Prostate gland (tissue), 2 donors: ENCODE data around the gene TMEM109. TPM values are rescaled to one million over a fixed set of nuclear protein-coding genes. Genes with fewer than 3 reads are reported as not detected.

Experiments used
- DNase-seq: peaks from one replicate; pipeline ENCODE4 v3.0.0-alpha.2; 2019; ENCODE audit warnings: low spot score
- H3K27ac ChIP-seq, 2 donors: fragments of 200-600 bp; sonication (generic); 2 replicates each; pipeline ENCODE4 v1.5.1; 2017 to 2019
- H3K27me3 ChIP-seq: fragments of 200-600 bp; sonication (generic); replicated peaks from 2 replicates; pipeline ENCODE4 v1.5.1; 2019; ENCODE audit not compliant: insufficient read depth
- H3K36me3 ChIP-seq, 2 donors: fragments of 200-600 bp; sonication (generic); 1 replicate in 1 of 2; 2 replicates in 1 of 2; pipeline versions ENCODE4 v1.5.1 to v1.8.1; 2017 to 2019
- H3K4me1 ChIP-seq: fragments of 200-600 bp; sonication (generic); replicated peaks from 2 replicates; pipeline ENCODE4 v1.5.1; 2019
- H3K4me3 ChIP-seq, 2 donors: fragments of 200-600 bp; sonication (generic); 2 replicates each; pipeline ENCODE4 v1.5.1; 2017 to 2019
- H3K9me3 ChIP-seq: fragments of 200-600 bp; sonication (generic); 2 replicates; pipeline ENCODE4 v1.5.1; 2017
- CTCF ChIP-seq, 4 experiments: fragments of 200-600 bp in 2 of 4; fragments of 450-650 bp in 2 of 4; sonication (generic) in 2 of 4; IDR thresholded peaks; 1 replicate in 3 of 4; 2 replicates in 1 of 4; pipeline ENCODE4 v1.5.1; 2016 to 2019; ENCODE audit warnings: antibody characterized with exemption in 4 of 4, mild to moderate bottlenecking in 2 of 4, moderate library complexity in 2 of 4
- POLR2A ChIP-seq: fragments of 450-650 bp; IDR thresholded peaks from one replicate; pipeline ENCODE4 v1.6.1; 2016; ENCODE audit warnings: antibody characterized with exemption, mild to moderate bottlenecking
- POLR2AphosphoS5 ChIP-seq: sonication (generic); formaldehyde crosslinking; IDR thresholded peaks from one replicate; pipeline ENCODE4 v1.6.1; 2017; ENCODE audit warnings: antibody characterized with exemption
- whole genome bisulfite sequencing: methylation state at CpG from one replicate; pipeline ENCODE4 v1.1.5; 2018; 5-methylcytosine and 5-hydroxymethylcytosine counted together
- intact Hi-C: fragments of 100-400 bp; cut with DNase I; formaldehyde crosslinking; loops from one replicate; pipeline ENCODE4 v1.14.2; 2022
- total RNA-seq, 2 donors: library from RNA; depleted of rRNA; stranded (reverse); fragments of >200 nt; gene quantifications; one replicate each; pipeline ENCODE4 v1.1.0, GENCODE V29; 2016

The TMEM109 gene
- total RNA-seq, 2 donors from 2014 or later = 106 to 122 TPM

- Histone ChIP-seq H3K4me1 (no peaks in the 10 kb centered on the region), H3K9me3 (no peaks in the 10 kb centered on the region), H3K27me3 (no peaks in the 10 kb centered on the region), H3K36me3 (no peaks in the 10 kb centered on the region), H3K27ac (no peak overlapping the region), H3K4me3 (no peak overlapping the region)
- 85% methylated on average over 11 of the region's 16 CpGs for whole genome bisulfite sequencing
- no peak for DNase-seq
- no peak for TF ChIP-seq CTCF (IDR thresholded peaks at IDR 0.05)
- TF ChIP-seq POLR2AphosphoS5 = no peak
- no peak for TF ChIP-seq POLR2A
- intact Hi-C loops = no loop called here
Measured at GRCh38 chr11:60927600-60927999, 13.6 kb downstream of the TMEM109 start.

GRCh38 chr11:60928563-60929001 is 14.6 kb downstream of the TMEM109 start:
- intact Hi-C loops = no loop called here
- Histone ChIP-seq H3K4me1 (no peaks in the 10 kb centered on the region), H3K27me3 (no peaks in the 10 kb centered on the region), H3K36me3 (no peaks in the 10 kb centered on the region), H3K4me3 (no peak overlapping the region), H3K27ac (no peak overlapping the region), H3K9me3 (no peaks in the 10 kb centered on the region)
- TF ChIP-seq POLR2AphosphoS5 (no peak), CTCF (IDR thresholded peaks at IDR 0.05) (no peak), POLR2A (no peak)
- DNase-seq = no peak
- 94% methylated on average over 15 of the region's 20 CpGs for WGBS

GRCh38 chr11:60929764-60930163 is 15.8 kb downstream of the TMEM109 start:
- H3K9me3 ChIP-seq = no peaks in the 10 kb centered on the region
- no peak for DNase-seq
- no peak overlapping the region for H3K4me3 ChIP-seq
- no peak overlapping the region for H3K27ac ChIP-seq
- intact Hi-C loops = no loop called here
- H3K27me3 ChIP-seq = no peaks in the 10 kb centered on the region
- no peaks in the 10 kb centered on the region for H3K4me1 ChIP-seq
- no peaks in the 10 kb centered on the region for H3K36me3 ChIP-seq
- WGBS = 76% methylated on average over 4 of the region's 4 CpGs
- no peak for TF ChIP-seq POLR2A
- TF ChIP-seq POLR2AphosphoS5 = no peak
- no peak for TF ChIP-seq CTCF (IDR thresholded peaks at IDR 0.05)

- Histone ChIP-seq H3K4me1 (no peaks in the 10 kb centered on the region), H3K36me3 (no peaks in the 10 kb centered on the region), H3K27me3 (no peaks in the 10 kb centered on the region), H3K27ac (no peak overlapping the region), H3K4me3 (no peak overlapping the region), H3K9me3 (no peaks in the 10 kb centered on the region)
- no peak for TF ChIP-seq CTCF (IDR thresholded peaks at IDR 0.05)
- TF ChIP-seq POLR2A = no peak
- no peak for TF ChIP-seq POLR2AphosphoS5
- intact Hi-C loops = no loop called here
- no peak for DNase-seq
- WGBS = 89% methylated on average over 4 of the region's 4 CpGs
Measured at GRCh38 chr11:60930394-60930793, 16.4 kb downstream of the TMEM109 start.

- no peaks in the 10 kb centered on the region for H3K9me3 ChIP-seq
- no peak overlapping the region for H3K4me3 ChIP-seq
- H3K27me3 ChIP-seq = no peaks in the 10 kb centered on the region
- no peaks in the 10 kb centered on the region for H3K4me1 ChIP-seq
- WGBS = 87% methylated on average over 9 of the region's 9 CpGs
- no peak for TF ChIP-seq CTCF (IDR thresholded peaks at IDR 0.05)
- no peak for TF ChIP-seq POLR2A
- no peak for TF ChIP-seq POLR2AphosphoS5
- H3K27ac ChIP-seq = no peak overlapping the region
- intact Hi-C loops = no loop called here
- no peak for DNase-seq
- H3K36me3 ChIP-seq = no peaks in the 10 kb centered on the region
Measured at GRCh38 chr11:60931917-60932316, 18.0 kb downstream of the TMEM109 start.
